Neutrophil (primary cell): ENCODE results near the gene CIAO3.

Source experiments
- H3K27ac ChIP-seq: fragments of 200-600 bp; sonication (generic); 2 replicates; pipeline ENCODE4 v1.5.1; 2016; ENCODE audit warnings: mild to moderate bottlenecking, moderate library complexity
- H3K27me3 ChIP-seq: fragments of 200-600 bp; sonication (generic); 2 replicates; pipeline ENCODE4 v1.6.0; 2016; ENCODE audit warnings: mild to moderate bottlenecking
- H3K36me3 ChIP-seq: fragments of 200-600 bp; sonication (generic); 2 replicates; pipeline ENCODE4 v1.5.1; 2017
- H3K4me1 ChIP-seq, 2 experiments: fragments of 200-600 bp in 1 of 2; sonication (generic) in 1 of 2; 1 replicate in 1 of 2; 2 replicates in 1 of 2; pipeline versions ENCODE4 v1.5.1 to v1.6.1; 2013 to 2016; ENCODE audit warnings: low read depth in 1 of 2, low read length in 1 of 2, mild to moderate bottlenecking in 1 of 2, moderate library complexity in 1 of 2; ENCODE audit not compliant: control insufficient read depth in 1 of 2, insufficient read depth in 1 of 2
- H3K4me3 ChIP-seq, 2 experiments: fragments of 200-600 bp in 1 of 2; sonication (generic) in 1 of 2; 1 replicate in 1 of 2; 2 replicates in 1 of 2; pipeline ENCODE4 v1.5.1; 2013 to 2016; ENCODE audit warnings: low read depth in 1 of 2, low read length in 1 of 2, mild to moderate bottlenecking in 1 of 2, moderate library complexity in 1 of 2
- H3K9me3 ChIP-seq: fragments of 200-600 bp; sonication (generic); 2 replicates; pipeline ENCODE4 v1.5.1; 2016
- CTCF ChIP-seq: fragments of 200-600 bp; sonication (generic); IDR thresholded peaks from 2 replicates; pipeline ENCODE4 v1.5.1; 2016; ENCODE audit warnings: antibody characterized with exemption

CIAO3 gene

GRCh38 chr16:767743-768235 lies 27.0 kb upstream of the CIAO3 start:
- no peak overlapping the region for H3K4me3 ChIP-seq
- H3K27ac ChIP-seq, result no peak overlapping the region
- no peaks in the 10 kb centered on the region for H3K4me1 ChIP-seq
- peaks cover 16% of the 10 kb centered on the region for H3K27me3 ChIP-seq
- no peaks in the 10 kb centered on the region for H3K36me3 ChIP-seq
- no peaks in the 10 kb centered on the region for H3K9me3 ChIP-seq
- no peak for TF ChIP-seq CTCF

- H3K4me3 ChIP-seq, result no peak overlapping the region
- no peaks in the 10 kb centered on the region for H3K36me3 ChIP-seq
- no peaks in the 10 kb centered on the region for H3K9me3 ChIP-seq
- TF ChIP-seq CTCF, result no peak
- H3K4me1 ChIP-seq, result no peaks in the 10 kb centered on the region
- H3K27ac ChIP-seq, result no peak overlapping the region
- H3K27me3 ChIP-seq, result peaks cover 16% of the 10 kb centered on the region
Observed at GRCh38 chr16:766820-767640, 26.2 kb upstream of the CIAO3 start.

DNA sequence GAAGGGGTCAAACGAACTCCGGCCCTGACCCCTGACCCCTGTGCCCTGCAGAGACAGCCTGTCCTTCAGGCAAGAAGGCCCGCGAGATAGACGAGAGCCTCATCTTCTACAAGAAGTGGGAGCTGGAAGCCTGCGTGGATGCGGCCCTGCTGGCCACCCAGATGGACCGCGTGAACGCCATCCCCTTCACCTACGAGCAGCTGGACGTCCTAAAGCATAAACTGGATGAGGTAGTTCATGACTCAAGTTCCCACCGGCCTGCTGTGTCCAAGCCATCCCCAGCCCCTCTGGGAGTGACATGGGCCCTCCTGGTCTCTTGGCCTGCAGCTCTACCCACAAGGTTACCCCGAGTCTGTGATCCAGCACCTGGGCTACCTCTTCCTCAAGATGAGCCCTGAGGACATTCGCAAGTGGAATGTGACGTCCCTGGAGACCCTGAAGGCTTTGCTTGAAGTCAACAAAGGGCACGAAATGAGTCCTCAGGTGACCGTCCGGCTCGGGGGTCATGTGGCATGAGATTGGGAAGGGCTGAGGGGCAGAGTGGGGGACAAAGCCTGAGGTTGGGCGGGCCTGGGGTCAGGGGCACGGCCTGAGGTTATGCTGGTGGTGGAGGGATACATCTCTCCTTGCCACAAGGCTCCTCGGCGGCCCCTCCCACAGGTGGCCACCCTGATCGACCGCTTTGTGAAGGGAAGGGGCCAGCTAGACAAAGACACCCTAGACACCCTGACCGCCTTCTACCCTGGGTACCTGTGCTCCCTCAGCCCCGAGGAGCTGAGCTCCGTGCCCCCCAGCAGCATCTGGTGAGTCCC lies 25.4 kb upstream of the CIAO3 start:
- H3K27ac ChIP-seq, result no peak overlapping the region
- no peak for TF ChIP-seq CTCF
- H3K4me1 ChIP-seq, result no peaks in the 10 kb centered on the region

GRCh38 chr16:765488-765865 lies 24.7 kb upstream of the CIAO3 start:
- Histone ChIP-seq H3K36me3 (no peaks in the 10 kb centered on the region), H3K27me3 (peaks cover 16% of the 10 kb centered on the region), H3K27ac (no peak overlapping the region), H3K9me3 (no peaks in the 10 kb centered on the region), H3K4me3 (no peak overlapping the region), H3K4me1 (no peaks in the 10 kb centered on the region)
- TF ChIP-seq CTCF, result no peak

More for the DNA sequence above, 25.4 kb upstream of the CIAO3 start:
- Histone ChIP-seq H3K9me3 (no peaks in the 10 kb centered on the region), H3K36me3 (no peaks in the 10 kb centered on the region), H3K4me3 (no peak overlapping the region), H3K27me3 (peaks cover 16% of the 10 kb centered on the region)

- no peak for TF ChIP-seq CTCF
- H3K4me3 ChIP-seq, result no peak overlapping the region
- H3K36me3 ChIP-seq, result no peaks in the 10 kb centered on the region
- no peak overlapping the region for H3K27ac ChIP-seq
- H3K4me1 ChIP-seq, result no peaks in the 10 kb centered on the region
- H3K27me3 ChIP-seq, result peaks cover 16% of the 10 kb centered on the region
- H3K9me3 ChIP-seq, result no peaks in the 10 kb centered on the region
Observed at GRCh38 chr16:764848-765487, 24.2 kb upstream of the CIAO3 start.
